HCT116 (cell line): ENCODE data around the gene CTIF. TPM values are rescaled to one million over a fixed set of nuclear protein-coding genes. Genes with fewer than 3 reads are reported as not detected.

ENCODE experiments used
- ATAC-seq: fragments of 200-7000 bp; cut with Tn5 transposase; 2 replicates; pipeline ENCODE4 v1.9.1; 2020; ENCODE audit warnings: mild to moderate bottlenecking, moderate library complexity
- BruUV-seq: library from RNA; stranded (reverse); fragments of 400-500 nt; replicated peaks from 2 replicates; lab custom pipeline; 2021; lab: Mats Ljungman, UMichigan
- CTCF ChIA-PET: fragments of 300-600 bp; sonication (Branson Sonifier 250); formaldehyde crosslinking; loops from one replicate; lab custom pipeline; 2021; ENCODE audit warnings: antibody characterized with exemption; lab: Charles Lee
- POLR2A ChIA-PET: fragments of 300-600, 350-600 bp; sonication (Branson Sonifier 250); formaldehyde crosslinking; loops from one replicate; lab custom pipeline; 2021; ENCODE audit warnings: antibody characterized with exemption; lab: Charles Lee
- RAD21 ChIA-PET, 2 experiments: fragments of 300-600 bp; sonication (Branson Sonifier 250); formaldehyde crosslinking; loops; one replicate each; lab custom pipeline; 2023; ENCODE audit warnings: low total read pairs in 2 of 2; ENCODE audit not compliant: uncharacterized antibody in 2 of 2, unreplicated experiment in 2 of 2, low non-redundant PET in 1 of 2; lab: Charles Lee
- DNase-seq: peaks from one replicate; pipeline ENCODE4 v3.0.0-alpha.2; 2010; ENCODE audit warnings: low read depth, low spot score
- H2AFZ ChIP-seq: fragments of 200-600 bp; shearing (Covaris generic), sonication (generic); 2 replicates; pipeline ENCODE4 v1.6.1; 2017; ENCODE audit warnings: low read depth, mixed run types, mixed read lengths, antibody characterized with exemption, low read length; ENCODE audit not compliant: poor library complexity, severe bottlenecking
- H3K27ac ChIP-seq: 2 replicates; pipeline ENCODE4 v1.5.1; 2012; ENCODE audit warnings: low read depth, low read length
- H3K27me3 ChIP-seq: fragments of 200-600 bp; sonication (generic); 2 replicates; pipeline ENCODE4 v1.6.1; 2016; ENCODE audit warnings: mixed run types, low read length, mixed read lengths; ENCODE audit not compliant: insufficient read depth
- H3K36me3 ChIP-seq, 2 experiments: fragments of 200-500 bp in 1 of 2; fragments of 200-600 bp in 1 of 2; sonication (Bioruptor generic) in 1 of 2; sonication (generic) in 1 of 2; 2 replicates each; pipeline versions ENCODE4 v1.5.1 to v1.6.1; 2014 to 2016; ENCODE audit warnings: low read length in 2 of 2, inconsistent platforms in 1 of 2, mixed read lengths in 1 of 2, mixed run types in 1 of 2; ENCODE audit not compliant: insufficient read depth in 2 of 2, control insufficient read depth in 1 of 2
- H3K4me1 ChIP-seq, 2 experiments: fragments of 200-600 bp in 1 of 2; sonication (generic) in 1 of 2; 2 replicates each; pipeline versions ENCODE4 v1.5.1 to v1.6.1; 2012 to 2017; ENCODE audit warnings: low read length in 2 of 2, inconsistent platforms in 1 of 2, mild to moderate bottlenecking in 1 of 2, mixed read lengths in 1 of 2, mixed run types in 1 of 2, moderate library complexity in 1 of 2; ENCODE audit not compliant: insufficient read depth in 2 of 2, control insufficient read depth in 1 of 2
- H3K4me2 ChIP-seq: fragments of 200-600 bp; sonication (generic); 2 replicates; pipeline ENCODE4 v1.6.1; 2017; ENCODE audit warnings: mixed run types, low read length, mixed read lengths
- H3K4me3 ChIP-seq, 2 experiments: fragments of 200-600 bp in 1 of 2; sonication (generic) in 1 of 2; replicated peaks in 1 of 2; 2 replicates each; pipeline ENCODE4 v1.5.1; 2011 to 2016; ENCODE audit warnings: low read length in 2 of 2, control low read depth in 1 of 2, low read depth in 1 of 2, mild to moderate bottlenecking in 1 of 2, mixed read lengths in 1 of 2, mixed run types in 1 of 2
- H3K79me2 ChIP-seq: fragments of 200-600 bp; sonication (generic); 2 replicates; pipeline ENCODE4 v1.6.1; 2017; ENCODE audit warnings: mild to moderate bottlenecking, mixed run types, low read length, moderate library complexity, mixed read lengths; ENCODE audit not compliant: insufficient read depth
- H3K9ac ChIP-seq: fragments of 200-600 bp; sonication (generic); 2 replicates; pipeline ENCODE4 v1.6.1; 2016; ENCODE audit warnings: low read length, mixed read lengths
- H3K9me2 ChIP-seq: fragments of 200-600 bp; sonication (generic), shearing (Covaris generic); 2 replicates; pipeline ENCODE4 v1.6.1; 2017; ENCODE audit warnings: mixed run types, mild to moderate bottlenecking, moderate library complexity; ENCODE audit not compliant: insufficient read depth
- H3K9me3 ChIP-seq, 2 experiments: fragments of 200-500 bp in 1 of 2; fragments of 200-600 bp in 1 of 2; sonication (Bioruptor generic) in 1 of 2; sonication (generic) in 1 of 2; 2 replicates each; pipeline ENCODE4 v1.6.1; 2014 to 2017; ENCODE audit warnings: low read length in 2 of 2, mixed read lengths in 2 of 2, inconsistent platforms in 1 of 2, low read depth in 1 of 2, mild to moderate bottlenecking in 1 of 2, mixed run types in 1 of 2, moderate library complexity in 1 of 2; ENCODE audit not compliant: control insufficient read depth in 1 of 2, insufficient read depth in 1 of 2
- H4K20me1 ChIP-seq: fragments of 200-600 bp; sonication (generic), shearing (Covaris generic); 2 replicates; pipeline ENCODE4 v1.6.1; 2017; ENCODE audit warnings: mixed run types, mild to moderate bottlenecking, moderate library complexity; ENCODE audit not compliant: insufficient read depth
- CBX3 ChIP-seq: IDR thresholded peaks from 2 replicates; pipeline ENCODE4 v1.6.1; 2012; ENCODE audit warnings: low read depth
- CEBPB ChIP-seq: IDR thresholded peaks from 2 replicates; pipeline ENCODE4 v1.6.1; 2012; ENCODE audit warnings: low read depth
- EZH2phosphoT487 ChIP-seq: fragments of 200-600 bp; IDR thresholded peaks from 2 replicates; pipeline ENCODE4 v1.6.1; 2018; ENCODE audit warnings: antibody characterized with exemption, borderline replicate concordance
- FOSL1 ChIP-seq: IDR thresholded peaks from 2 replicates; pipeline ENCODE4 v1.6.1; 2012; ENCODE audit warnings: low read depth
- POLR2A ChIP-seq: IDR thresholded peaks from 2 replicates; pipeline ENCODE4 v1.7.0; 2011; ENCODE audit warnings: borderline replicate concordance; ENCODE audit not compliant: insufficient read depth, insufficient read length; ENCODE audit errors: extremely low read depth
- RAD21 ChIP-seq: IDR thresholded peaks from 2 replicates; pipeline ENCODE4 v1.6.1; 2012; ENCODE audit warnings: low read depth, mild to moderate bottlenecking
- SRF ChIP-seq: IDR thresholded peaks from 2 replicates; pipeline ENCODE4 v1.6.1; 2012; ENCODE audit warnings: low read depth
- TCF7L2 ChIP-seq: IDR thresholded peaks from 2 replicates; pipeline ENCODE4 v1.7.0; 2011; ENCODE audit warnings: borderline replicate concordance, inconsistent platforms; ENCODE audit not compliant: insufficient read depth, insufficient read length; ENCODE audit errors: extremely low read depth
- ZBTB33 ChIP-seq: IDR thresholded peaks from 2 replicates; pipeline ENCODE4 v1.6.1; 2011; ENCODE audit warnings: mild to moderate bottlenecking, low read length, moderate library complexity; ENCODE audit not compliant: insufficient replicate concordance; ENCODE audit errors: extremely low read depth
- ZFX ChIP-seq: fragments of 450-650 bp; IDR thresholded peaks from 2 replicates; pipeline ENCODE4 v1.6.1; 2017
- ZNF274 ChIP-seq: fragments of 200-500 bp; sonication (Bioruptor generic); IDR thresholded peaks from 2 replicates; pipeline ENCODE4 v1.6.1; 2014; ENCODE audit warnings: mild to moderate bottlenecking, low read depth, low read length, inconsistent platforms
- intact Hi-C: fragments of 100-400 bp; cut with micrococcal nuclease; formaldehyde crosslinking; loops from 2 replicates; pipeline ENCODE4 v1.10.0; 2022
- total RNA-seq: library from RNA; stranded (reverse); gene quantifications from one replicate; pipeline ENCODE4 v1.2.1, GENCODE V29; 2021; ENCODE audit not compliant: unreplicated experiment

Gene CTIF
- total RNA-seq, 1 experiment from 2014 or later, result 19.7 TPM

DNA sequence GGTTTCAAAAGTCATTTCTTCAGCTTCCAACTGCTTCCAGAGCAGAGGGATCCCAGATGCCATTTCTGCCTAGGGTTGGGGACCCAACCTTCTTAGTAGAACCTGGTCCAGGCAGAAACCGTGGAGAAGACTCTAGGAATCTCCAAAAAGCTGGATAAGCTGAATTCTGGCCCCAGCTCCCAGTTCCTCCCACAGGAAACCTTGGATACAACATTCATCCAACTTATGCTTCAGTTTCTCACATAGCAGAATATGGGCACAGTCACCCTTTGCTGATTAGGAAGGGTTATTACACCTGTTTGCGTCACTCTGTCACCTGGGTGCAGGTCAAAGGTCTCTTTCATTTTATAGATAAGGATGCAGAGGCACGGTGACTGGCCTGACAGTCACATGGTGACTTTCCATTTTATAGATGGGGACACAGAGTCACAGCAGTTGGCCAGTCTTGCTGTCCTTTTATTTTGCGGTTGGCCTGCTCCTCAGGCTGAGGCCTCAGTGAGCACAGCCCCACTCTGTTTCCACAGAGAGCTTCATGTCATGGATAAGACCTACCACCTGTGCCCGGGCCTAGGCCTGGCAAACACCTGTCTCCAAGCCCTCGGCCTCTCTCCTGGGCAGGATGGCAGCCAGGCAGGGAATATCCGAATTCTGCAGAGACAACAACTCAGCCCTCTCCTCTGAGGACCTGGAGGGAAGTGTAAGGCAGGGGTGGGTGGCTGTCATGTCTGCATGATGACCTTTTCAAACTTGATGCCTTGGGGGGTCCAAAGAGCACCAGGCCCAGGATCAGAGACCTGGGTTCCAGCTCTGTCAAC lies 263.1 kb downstream of the CTIF start:
- H3K27me3 ChIP-seq, result no peaks in the 10 kb centered on the region
- no peak overlapping the region for H3K27ac ChIP-seq
- H3K4me2 ChIP-seq, result no peak overlapping the region
- no peak overlapping the region for H3K4me3 ChIP-seq
- H2AFZ ChIP-seq, result no peak overlapping the region
- peaks cover 9 to 15% of the 10 kb centered on the region in 2 experiments for H3K4me1 ChIP-seq
- ChIA-PET CTCF (no interaction called here), RAD21 (no interaction called here), POLR2A (no interaction called here)
- ATAC-seq (no peak), DNase-seq (no peak)
- intact Hi-C loops, result no loop called here
- no peaks in the 10 kb centered on the region for H3K79me2 ChIP-seq
- no peak for TF ChIP-seq ZNF274
- no peak for TF ChIP-seq TCF7L2
- TF ChIP-seq EZH2phosphoT487, result no peak
- TF ChIP-seq SRF, result no peak
- TF ChIP-seq FOSL1, result no peak
- TF ChIP-seq ZFX, result no peak
- no peak for TF ChIP-seq CBX3
- no peak for TF ChIP-seq POLR2A
- TF ChIP-seq RAD21, result no peak
- H3K9me2 ChIP-seq, result no peaks in the 10 kb centered on the region
- no peaks in the 10 kb centered on the region for H3K36me3 ChIP-seq
- H3K9ac ChIP-seq, result no peak overlapping the region
- no peaks in the 10 kb centered on the region for H4K20me1 ChIP-seq
- BruUV-seq, result no TSS peak
- H3K9me3 ChIP-seq, result no peaks in the 10 kb centered on the region

DNA sequence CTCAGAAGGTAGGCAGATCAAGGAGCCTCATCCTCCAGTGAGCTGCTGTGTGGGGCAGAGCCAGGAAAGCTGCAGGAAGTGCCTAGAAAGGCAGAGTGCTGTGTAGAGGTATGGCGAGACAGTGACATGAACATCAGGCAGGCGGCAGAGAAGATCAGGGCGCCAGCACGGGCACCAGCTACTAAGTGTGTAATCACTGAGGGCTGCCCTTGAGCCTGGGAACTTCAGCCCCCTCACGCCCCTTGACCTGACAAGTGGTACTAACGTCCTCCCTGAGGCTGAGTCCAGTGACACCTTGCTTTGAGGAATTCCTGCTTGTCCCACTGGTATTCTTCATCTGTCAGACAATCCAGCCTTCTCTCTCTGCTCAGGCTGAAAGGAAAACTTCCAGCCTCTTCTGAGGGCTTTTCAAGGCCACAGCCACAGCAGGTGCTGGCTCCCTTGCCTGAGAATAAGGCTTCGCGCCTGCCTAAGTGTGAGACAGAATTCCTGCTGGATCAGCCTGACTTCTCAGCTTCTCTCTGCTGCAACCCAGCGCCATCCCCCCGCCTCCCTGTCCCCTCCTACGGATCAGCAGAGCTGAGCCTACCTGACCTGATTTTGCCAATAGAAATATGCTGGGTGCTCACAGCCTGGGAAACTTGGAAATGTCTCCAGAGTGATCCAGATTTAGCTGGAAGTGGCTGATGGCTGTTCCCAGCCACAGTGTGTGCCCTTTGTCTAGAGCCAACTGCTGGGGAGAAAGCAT lies 263.9 kb downstream of the CTIF start:
- intact Hi-C loops, result no loop called here
- CTCF ChIA-PET, result no interaction called here
- ATAC-seq (no peak), DNase-seq (no peak)
- Histone ChIP-seq H3K4me1 (peaks cover 16 to 22% of the 10 kb centered on the region in 2 experiments), H3K9ac (no peak overlapping the region), H3K27ac (no peak overlapping the region), H3K9me2 (no peaks in the 10 kb centered on the region), H3K4me2 (no peak overlapping the region), H3K4me3 (no peak overlapping the region), H2AFZ (no peak overlapping the region), H3K9me3 (no peaks in the 10 kb centered on the region), H4K20me1 (no peaks in the 10 kb centered on the region), H3K27me3 (no peaks in the 10 kb centered on the region), H3K79me2 (no peaks in the 10 kb centered on the region), H3K36me3 (no peaks in the 10 kb centered on the region)
- RAD21 ChIA-PET, result no interaction called here
- POLR2A ChIA-PET, result no interaction called here
- BruUV-seq, result no TSS peak
- TF ChIP-seq POLR2A, result no peak
- TF ChIP-seq CEBPB, result no peak
- TF ChIP-seq RAD21, result no peak
- no peak for TF ChIP-seq ZBTB33
